Activated CD4-positive, alpha-beta T cell treated with anti-CD3 and anti-CD28 coated beads, Interleukin-2, amount 50 U/mL, for 16 hours (primary cell): ENCODE results near the gene MBNL1.
A peak's percentile ranks its signal among the peaks of the same experiment; 100 is the strongest.
"Not testable (repeated sequence)": the region's sequence is repeated elsewhere in the genome, so short reads cannot be mapped to it uniquely, and the experiment has no call there.

Experiments used
- DNase-seq: peaks from one replicate; pipeline ENCODE4 v3.0.0-alpha.2; 2020

The MBNL1 gene

GRCh38 chr3:152416808-152417580 lies 148.3 kb downstream of the MBNL1 start:
- DNase-seq, result no peak

- DNase-seq, result peak; percentile 64
Observed at GRCh38 chr3:152419748-152420147, 151.0 kb downstream of the MBNL1 start.

GRCh38 chr3:152421162-152421561 lies 152.4 kb downstream of the MBNL1 start:
- DNase-seq, result no peak

GRCh38 chr3:152426393-152426792 lies 157.7 kb downstream of the MBNL1 start:
- no peak for DNase-seq

- DNase-seq, result no peak
Observed at GRCh38 chr3:152428577-152428976, 159.8 kb downstream of the MBNL1 start.

GRCh38 chr3:152430223-152431002 lies 161.7 kb downstream of the MBNL1 start:
- DNase-seq, result no peak

GRCh38 chr3:152434142-152434541 lies 165.4 kb downstream of the MBNL1 start:
- no peak for DNase-seq

- DNase-seq, result not testable (repeated sequence)
Observed at GRCh38 chr3:152435210-152435609, 166.5 kb downstream of the MBNL1 start.

- no peak for DNase-seq
Observed at GRCh38 chr3:152436707-152437590, 168.2 kb downstream of the MBNL1 start.

GRCh38 chr3:152438181-152438580 lies 169.5 kb downstream of the MBNL1 start:
- DNase-seq, result no peak

GRCh38 chr3:152438706-152439105 lies 170.0 kb downstream of the MBNL1 start:
- DNase-seq, result no peak

- not testable (repeated sequence) for DNase-seq
Observed at GRCh38 chr3:152440243-152440642, 171.5 kb downstream of the MBNL1 start.

GRCh38 chr3:152443212-152444023 lies 174.7 kb downstream of the MBNL1 start:
- no peak for DNase-seq

- peak; percentile 37 for DNase-seq
Observed at GRCh38 chr3:152444029-152444641, 175.4 kb downstream of the MBNL1 start.

GRCh38 chr3:152445212-152445611 lies 176.5 kb downstream of the MBNL1 start:
- no peak for DNase-seq

- no peak for DNase-seq
Observed at GRCh38 chr3:152446495-152446894, 177.8 kb downstream of the MBNL1 start.

- DNase-seq, result no peak
Observed at GRCh38 chr3:152447511-152447910, 178.8 kb downstream of the MBNL1 start.

GRCh38 chr3:152448091-152448490 lies 179.4 kb downstream of the MBNL1 start:
- DNase-seq, result no peak

- no peak for DNase-seq
Observed at GRCh38 chr3:152452318-152452717, 183.6 kb downstream of the MBNL1 start.

GRCh38 chr3:152454076-152454875 lies 185.5 kb downstream of the MBNL1 start:
- no peak for DNase-seq

GRCh38 chr3:152455989-152456388 lies 187.3 kb downstream of the MBNL1 start:
- no peak for DNase-seq
